ENCODE data around the gene CCN5.
"Not testable (repeated sequence)": the region's sequence is repeated elsewhere in the genome, so short reads cannot be mapped to it uniquely, and the experiment has no call there.

Gene CCN5

GRCh38 chr20:44762466-44763140 is 47.4 kb downstream of the CCN5 start:
- no peak for DNase-seq

DNA sequence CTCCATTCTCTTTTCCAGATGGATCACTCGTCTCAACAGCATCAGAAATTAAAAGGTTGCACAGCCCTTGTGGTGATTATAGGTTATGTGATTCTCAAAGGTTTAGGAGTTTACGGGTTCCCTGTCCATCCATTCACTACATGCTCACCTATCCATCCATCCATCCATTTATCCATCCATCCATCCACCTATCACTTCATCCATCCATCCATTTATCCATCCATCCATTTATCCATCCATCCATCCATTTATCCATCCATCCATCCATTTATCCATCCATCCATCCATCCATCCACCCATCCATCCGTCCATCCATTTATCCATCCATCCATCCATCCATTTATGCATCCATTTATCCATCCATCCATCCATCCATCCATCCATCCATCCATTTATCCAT is 48.6 kb downstream of the CCN5 start:
- not testable (repeated sequence) for DNase-seq

GRCh38 chr20:44765091-44765490 is 49.9 kb downstream of the CCN5 start:
- DNase-seq: no peak

DNA sequence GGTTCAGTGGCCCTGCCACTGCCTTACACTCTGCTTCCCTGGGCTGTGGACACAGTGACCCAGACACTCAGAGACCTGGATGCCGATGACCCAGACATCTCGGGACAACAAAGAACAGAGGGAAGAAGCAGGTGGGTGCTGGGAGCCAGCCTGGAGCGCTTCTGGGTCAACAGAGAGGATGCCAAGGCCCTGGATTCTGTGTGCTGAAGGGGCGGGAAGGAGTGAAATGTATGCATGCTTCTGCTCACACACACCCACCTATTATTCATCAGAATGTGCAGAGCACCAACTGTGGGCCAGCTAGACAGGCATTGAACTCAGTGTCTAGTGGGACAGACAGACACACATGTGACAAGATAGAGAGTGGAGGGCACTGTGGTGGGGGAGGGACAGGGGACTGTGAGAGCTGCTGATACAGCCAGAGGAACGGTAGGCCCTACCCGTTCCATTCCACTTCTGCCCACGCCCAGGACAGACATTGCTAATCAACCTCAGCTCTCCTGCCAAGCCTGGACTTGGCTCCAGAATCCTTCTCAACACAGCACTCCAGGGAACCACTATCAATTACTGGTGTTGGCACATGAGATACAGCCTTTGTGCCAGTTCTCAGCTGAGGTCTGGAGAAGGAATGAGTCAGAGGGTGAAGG is 50.7 kb downstream of the CCN5 start:
- no peak for DNase-seq

- no peak for DNase-seq
These were observed 53.1 kb downstream of the CCN5 start for GRCh38 chr20:44768256-44768655.

DNA sequence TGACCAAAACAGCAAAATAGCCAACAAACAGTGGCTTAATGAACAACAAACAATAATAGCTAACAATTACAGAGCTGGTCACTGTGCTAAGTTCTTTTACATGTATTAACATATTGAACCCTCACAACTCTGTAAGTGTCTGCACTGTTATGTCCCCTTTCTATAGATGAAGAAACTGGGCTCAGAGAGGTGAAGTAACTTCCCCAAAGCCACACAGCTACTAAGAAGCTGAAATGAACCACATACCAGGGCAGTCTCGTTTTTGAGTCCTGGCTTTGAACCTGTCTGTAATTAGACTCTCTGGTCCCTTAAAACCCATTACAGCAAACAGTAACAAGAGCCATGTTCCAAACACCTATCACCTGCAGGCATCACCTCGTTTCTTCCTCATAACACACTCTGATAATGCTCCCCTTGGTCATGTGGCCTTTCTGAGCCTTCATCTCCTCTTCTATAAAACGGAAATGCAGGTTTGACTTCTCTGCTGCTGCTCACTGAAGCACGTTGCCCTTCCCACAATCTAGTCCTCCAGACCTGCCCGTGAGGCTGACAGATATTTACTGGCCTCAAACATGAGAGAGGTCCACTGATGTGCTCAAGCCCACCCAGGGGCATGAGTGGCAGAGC is 53.8 kb downstream of the CCN5 start:
- DNase-seq: no peak

DNA sequence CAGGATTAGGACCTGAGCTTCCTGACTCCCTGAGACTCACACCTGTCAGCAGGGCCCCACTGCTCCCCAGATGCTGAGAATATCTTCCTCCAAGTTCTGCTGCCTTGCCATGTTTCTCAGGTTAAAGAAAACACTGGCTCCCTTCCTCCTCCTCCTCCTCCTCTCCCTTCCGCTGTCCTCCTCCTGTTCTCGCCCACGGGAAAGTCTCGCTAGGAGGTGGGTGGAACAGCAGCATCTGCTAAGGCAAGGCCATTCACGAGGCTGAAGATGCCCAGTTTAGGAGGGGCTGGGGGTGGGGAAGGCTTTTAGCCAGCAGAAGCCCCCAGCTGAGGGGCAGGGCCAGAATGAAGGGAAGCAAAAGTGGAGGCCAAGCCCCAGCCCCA is 54.3 kb downstream of the CCN5 start:
- no peak for DNase-seq

- no peak for DNase-seq
These were observed 55.5 kb downstream of the CCN5 start for GRCh38 chr20:44770484-44771171.

DNA sequence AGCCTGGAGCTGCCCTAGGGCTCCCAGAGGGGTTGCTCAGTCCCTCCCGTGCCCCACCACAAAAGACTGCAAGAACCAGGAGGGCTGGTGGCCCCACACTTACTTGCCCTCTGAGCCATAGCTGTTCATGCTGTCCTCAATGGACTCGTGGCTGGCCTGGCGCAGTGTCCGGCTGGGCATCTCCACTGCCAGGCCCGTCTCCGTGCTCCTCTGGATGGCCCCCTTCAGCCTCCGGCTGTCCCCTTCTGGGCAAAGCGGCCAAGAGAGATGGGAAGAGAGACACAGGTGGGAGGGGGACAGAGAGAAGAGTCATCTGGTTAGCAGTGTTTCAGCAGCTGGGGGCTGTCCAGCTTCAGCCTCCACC is 56.0 kb downstream of the CCN5 start:
- no peak for DNase-seq

- no peak for DNase-seq
These were observed 57.5 kb downstream of the CCN5 start for GRCh38 chr20:44772636-44773035.

- no peak for DNase-seq
These were observed 58.1 kb downstream of the CCN5 start for GRCh38 chr20:44773070-44773829.

DNA sequence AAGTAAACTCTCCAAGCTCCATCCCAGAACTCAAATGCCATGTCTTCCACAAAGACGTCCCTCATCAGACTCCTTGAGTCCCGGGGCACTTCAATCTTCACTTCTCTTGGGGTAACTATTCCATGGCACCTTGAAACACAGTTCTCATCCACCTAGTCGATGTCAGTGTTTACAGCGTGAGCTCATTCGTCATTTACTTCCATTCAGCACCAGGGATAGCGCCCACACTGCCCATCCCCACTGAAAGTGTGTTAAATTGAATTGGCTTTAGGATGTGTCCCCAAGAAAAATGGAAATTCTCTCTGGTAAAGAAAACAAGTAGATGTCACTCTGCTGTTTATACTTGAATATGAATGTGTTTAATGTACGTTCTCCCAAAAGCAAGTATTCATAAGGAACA is 61.8 kb downstream of the CCN5 start:
- DNase-seq: no peak

Measured in NCI-H187 treated with DMSO at 0.1 percent for 48 hours (cell line).